Stimulated activated CD4-positive, alpha-beta T cell treated with anti-CD3 and anti-CD28 coated beads, TNF-alpha, amount 100 ng/mL, for 1 hour (primary cell): ENCODE measurements around the gene ANO5.
"Not testable (repeated sequence)": the region's sequence is repeated elsewhere in the genome, so short reads cannot be mapped to it uniquely, and the experiment has no call there.

Experiments used
- DNase-seq, 3 donors: peaks; one replicate each; pipeline ENCODE4 v3.0.0-alpha.2; 2020; ENCODE audit warnings: low read depth in 3 of 3, low spot score in 1 of 3

ANO5 gene

DNA sequence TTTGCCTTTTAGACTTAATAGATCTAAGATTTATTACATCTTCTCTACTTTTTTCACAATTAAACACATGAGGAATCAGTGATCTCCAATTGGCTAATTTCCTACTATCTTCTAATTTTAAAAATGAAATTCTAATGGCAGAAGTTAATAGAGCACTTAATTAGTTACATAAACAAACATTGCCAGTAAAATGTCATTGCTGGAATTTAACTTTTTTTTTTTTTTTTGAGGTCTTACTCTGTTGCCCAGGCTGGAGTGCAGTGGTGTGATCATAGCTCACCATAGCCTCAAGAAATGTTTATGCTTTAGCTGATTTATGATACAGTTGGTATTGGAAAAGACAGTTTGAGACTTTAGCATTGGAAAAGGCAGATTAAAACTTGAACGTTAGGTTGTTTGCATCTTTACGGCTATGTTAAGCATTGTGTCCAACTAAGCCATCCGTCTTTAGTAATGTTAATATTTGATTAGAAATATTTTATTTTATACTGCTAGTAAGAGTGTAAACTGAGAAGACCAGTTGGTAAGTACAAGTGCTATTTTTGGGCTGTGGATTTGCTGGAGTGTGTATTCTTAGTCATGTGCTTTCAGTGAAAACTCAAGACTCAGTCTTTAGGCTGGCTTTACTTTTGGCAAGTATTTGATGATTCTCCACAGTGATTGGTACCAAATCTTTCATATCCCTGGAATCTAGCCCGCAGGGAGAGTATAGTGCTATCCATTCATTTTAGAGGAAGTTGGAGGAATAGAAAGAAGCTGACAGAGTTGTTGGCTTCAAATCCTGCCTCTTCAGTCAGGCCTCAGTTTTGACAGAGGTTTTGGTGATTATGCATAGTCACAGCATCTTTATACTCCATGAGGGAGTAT lies 4.5 kb downstream of the ANO5 start:
- no peak for DNase-seq

DNA sequence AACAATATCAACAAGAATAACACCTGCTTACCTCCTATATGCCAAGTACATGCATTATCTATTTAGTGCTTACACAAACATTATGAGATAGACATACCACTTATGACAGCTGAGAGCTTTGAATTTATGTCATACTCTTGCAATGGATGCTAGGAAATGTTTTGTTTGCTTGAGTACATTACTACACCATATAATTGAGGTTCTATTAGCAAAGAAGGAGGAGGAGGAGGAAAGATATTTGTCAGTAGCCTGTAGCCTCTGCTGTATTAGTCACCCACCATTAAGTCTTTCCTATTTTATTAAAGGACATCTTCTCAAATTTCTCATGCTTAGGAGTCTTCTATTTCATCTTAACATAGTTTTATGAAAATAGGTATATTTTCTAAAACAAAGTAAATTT lies 6.4 kb downstream of the ANO5 start:
- DNase-seq = no peak

DNA sequence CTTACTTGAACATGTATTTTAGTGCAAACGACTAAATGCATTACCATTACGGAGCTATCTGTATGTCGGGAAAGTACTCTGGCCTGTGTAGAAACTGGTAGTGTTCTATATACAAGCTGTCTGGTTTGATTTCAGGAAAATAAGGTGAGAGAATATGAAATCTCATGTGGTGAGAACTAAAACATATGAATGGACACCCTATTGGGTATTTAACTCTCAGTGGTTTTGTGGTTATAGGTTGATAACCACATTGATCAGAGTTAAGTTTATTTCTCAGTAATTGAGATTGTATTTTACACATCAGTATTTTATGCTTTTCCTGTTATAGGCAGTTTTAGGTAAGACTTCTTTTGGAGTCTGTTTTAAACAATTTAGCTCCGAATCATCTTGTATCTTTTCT lies 10.4 kb downstream of the ANO5 start:
- DNase-seq = no peak

DNA sequence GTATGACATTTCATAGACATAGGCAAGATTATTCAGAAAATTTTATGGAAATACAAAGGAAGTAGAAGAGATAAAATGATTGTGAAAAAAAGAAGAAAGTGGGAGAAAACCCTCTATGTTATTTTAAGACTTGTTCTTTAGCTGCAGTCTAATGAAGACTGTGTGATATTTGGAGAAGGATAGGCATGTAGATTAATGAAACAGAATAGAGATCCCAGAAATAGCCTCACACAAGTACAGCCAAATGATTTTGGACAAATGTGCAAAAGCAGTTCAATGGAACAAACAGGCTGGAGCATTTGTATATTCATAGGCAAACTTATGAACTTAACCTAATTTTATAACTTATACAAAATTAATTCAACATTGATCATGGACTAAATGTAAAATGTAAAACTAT lies 14.3 kb downstream of the ANO5 start:
- no peak for DNase-seq

DNA sequence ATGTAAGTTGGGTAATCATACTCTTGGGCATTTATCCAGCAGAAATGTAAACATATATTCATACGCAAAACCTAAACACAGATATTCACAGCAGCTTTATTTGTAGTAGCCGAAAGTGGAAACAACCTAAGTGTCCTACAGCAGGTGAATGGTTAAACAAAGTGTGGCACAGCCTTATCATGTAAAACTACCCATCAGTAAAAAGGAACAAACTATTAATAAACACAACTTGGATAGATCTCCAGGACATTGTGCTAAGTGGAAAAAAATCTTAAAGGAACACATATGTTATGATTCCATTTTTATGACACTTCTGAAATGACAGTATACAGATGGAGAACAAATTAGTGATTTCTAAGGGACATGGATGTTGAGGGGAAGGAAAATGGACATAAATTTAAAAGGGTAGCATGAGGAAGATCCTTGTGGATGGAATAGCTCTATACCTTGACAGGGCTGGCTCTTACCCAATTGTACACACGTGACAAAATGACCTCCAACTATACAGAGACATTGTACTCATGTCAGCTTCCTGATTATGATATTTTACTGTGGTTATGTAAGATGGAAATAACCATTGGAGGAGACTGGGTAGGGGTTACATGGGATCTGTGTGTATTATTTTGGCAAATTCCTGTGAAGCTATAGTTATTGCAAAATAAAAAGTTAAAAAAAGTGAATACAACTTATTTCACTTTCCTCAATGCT lies 15.4 kb downstream of the ANO5 start:
- no peak for DNase-seq

DNA sequence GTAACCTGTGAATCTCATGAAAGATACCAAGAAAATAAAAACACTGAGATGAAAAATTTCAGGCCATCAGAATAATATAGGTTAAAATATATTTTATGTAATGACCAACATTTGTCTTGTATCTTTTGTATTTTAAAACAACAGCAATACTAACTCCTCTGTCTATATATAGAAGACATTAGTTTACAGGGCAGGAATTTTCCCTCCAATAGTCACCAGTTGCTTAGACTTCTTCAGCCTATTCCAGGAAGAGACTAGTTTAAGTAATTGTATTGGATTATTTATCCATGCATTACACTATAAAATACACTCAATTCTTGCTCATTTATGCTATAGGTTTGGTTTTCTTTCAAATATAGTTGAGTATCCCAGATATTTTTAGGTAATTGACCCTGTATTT lies 24.1 kb downstream of the ANO5 start:
- no peak for DNase-seq

DNA sequence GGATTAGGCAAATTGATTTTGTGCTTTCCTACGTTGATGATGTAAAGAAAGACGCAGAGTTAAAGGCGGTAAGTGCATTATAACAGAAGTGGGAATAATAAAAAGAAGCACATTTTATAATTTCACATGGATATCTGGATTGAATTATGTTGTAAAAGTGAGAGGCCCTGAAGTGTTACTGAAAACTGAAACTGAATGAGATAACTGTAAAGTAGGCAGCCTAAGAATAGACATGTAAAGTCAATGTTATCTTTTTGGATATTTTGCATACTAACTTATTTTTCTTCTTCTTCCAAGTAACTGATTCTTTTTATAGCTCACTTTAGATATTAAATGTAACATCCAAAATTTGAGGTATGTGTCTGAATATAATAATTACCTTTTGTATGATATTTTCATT lies 28.3 kb downstream of the ANO5 start:
- DNase-seq = no peak

DNA sequence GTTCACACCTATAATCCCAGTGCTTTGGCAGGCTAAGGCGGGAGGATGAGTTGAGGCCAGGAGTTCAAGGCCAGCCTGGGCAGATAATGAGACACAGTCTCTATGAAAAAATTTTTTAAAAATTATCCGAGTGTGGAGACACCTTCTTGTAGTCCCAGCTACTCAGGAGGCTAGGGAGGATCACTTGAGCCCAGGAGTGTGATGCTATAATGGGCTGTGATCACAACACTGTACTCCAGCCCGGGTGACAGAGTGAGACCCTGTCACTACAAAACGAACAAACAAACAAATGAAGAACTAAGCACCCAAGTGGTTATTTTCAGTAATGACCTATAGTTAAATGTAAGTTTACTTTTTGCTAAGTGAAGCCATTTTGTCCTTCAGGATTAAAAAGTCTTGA lies 32.3 kb downstream of the ANO5 start:
- no peak for DNase-seq

DNA sequence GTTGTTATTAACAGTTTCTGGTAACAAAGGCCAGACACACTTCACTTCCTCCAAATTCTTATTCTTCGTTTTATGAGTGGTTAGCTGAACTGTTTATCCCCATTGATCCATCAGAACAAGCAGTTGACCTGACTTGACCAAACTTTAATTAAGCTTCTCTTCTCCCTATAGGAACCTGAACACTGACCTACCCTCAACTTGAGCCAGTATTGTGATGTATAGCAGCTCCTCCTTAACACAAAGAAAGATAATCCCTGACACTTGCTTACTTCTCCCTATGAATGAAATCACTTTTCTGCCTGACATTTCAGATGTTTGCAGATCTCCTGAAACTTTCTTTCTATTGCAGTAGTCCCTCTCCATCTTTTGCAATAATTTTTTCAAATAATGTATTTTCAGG lies 41.9 kb downstream of the ANO5 start:
- DNase-seq = no peak

DNA sequence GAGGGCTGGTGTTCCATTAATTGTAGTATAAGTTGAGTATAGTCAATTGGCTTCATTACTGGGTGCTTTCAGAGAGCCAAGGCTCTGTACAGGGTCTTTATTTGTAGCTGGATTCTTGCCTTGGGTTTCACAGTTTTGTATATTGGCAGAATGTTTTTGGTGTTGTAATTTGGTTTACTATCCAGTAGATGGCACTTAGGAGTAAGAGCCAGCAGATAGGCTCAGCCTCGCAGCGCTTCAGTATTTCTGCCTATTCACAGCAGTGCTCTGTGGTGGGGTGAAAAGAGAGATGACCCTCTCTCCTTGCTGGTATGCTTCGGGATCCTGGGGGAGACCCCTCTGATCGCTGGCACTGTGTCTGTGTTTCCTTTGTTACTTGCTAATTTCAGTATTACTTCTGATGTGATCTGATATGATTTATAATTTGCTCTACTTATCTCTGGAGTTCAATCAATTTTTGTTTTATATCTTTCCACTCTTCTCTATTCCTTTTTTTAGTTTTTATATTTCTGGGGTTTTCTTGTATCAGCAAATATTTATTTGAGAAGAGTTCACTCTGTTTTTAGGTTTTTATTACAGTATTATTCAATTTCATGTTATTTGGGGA lies 52.2 kb downstream of the ANO5 start:
- DNase-seq = no peak

DNA sequence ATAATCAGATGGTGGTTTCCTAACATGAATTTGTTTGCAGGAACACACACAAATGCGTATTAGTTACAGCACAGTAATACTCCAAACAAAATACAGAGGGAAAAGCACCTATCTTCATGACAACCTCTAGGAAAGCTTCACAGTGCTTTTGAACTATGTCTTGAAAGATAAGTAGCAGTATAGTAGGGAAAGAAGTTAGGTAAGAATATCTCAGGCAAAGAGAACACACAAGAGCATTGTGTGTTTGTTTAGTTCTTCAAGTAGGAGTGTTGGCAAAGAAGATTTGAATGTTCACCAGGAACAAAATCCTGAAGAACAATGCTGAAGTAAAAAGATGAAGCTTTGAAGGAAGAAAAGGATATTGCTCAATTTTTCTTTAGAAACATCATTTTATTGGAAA lies 54.1 kb downstream of the ANO5 start:
- DNase-seq = no peak

DNA sequence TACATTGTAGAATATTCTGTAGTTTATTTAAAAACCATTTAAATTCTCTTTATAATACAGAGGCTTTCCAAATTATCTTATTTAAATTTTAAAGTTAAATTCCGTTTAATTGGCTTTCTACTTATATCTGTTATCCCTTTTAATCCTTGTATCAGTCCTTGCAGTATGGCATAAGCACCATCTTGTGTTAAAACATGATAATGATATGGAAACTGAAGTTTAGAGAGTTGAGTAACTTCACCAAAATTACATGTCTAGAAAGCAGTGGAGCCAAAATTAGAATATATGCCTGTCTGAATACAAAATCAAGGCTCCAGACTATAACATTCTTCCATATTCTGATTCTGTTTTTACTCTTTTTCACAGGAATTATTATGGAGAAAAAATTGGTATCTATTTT lies 57.0 kb downstream of the ANO5 start:
- DNase-seq = no peak

DNA sequence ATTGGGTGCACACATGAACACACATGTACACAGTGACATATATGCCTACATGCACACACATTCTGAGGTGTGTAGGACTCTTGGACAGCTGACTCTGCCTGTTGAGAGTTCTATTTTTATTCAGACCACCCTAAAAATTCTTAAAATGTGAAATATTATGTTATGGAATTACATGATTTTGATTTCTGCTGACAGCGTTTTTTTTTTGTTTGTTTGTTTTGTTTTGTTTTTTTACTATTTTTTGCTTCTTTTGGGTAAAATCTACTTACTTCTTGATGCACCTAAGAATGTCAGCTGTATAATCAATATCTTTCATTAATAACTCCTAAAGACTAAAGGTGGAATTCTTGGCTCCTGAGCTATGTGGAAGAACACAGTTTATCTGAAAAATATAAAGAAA lies 64.0 kb downstream of the ANO5 start:
- no peak for DNase-seq

DNA sequence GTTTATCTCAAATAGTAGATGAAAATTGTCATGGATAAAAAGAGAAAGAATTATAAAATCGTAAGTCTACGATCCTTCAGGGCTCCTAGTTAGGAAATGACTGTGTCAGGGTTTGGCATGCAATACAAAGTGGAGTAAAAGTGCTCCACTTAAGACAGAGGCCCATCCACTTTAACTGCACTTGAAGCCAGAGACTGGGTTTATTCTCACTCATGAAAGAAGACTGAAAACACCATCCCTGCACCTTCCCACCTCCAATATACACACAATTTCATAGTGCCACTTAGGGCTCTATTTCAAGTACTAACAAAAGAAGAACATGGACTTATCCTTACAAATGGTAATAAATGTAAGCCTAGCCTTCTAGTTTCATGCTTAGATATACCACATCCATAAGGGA lies 70.7 kb downstream of the ANO5 start:
- DNase-seq = no peak

DNA sequence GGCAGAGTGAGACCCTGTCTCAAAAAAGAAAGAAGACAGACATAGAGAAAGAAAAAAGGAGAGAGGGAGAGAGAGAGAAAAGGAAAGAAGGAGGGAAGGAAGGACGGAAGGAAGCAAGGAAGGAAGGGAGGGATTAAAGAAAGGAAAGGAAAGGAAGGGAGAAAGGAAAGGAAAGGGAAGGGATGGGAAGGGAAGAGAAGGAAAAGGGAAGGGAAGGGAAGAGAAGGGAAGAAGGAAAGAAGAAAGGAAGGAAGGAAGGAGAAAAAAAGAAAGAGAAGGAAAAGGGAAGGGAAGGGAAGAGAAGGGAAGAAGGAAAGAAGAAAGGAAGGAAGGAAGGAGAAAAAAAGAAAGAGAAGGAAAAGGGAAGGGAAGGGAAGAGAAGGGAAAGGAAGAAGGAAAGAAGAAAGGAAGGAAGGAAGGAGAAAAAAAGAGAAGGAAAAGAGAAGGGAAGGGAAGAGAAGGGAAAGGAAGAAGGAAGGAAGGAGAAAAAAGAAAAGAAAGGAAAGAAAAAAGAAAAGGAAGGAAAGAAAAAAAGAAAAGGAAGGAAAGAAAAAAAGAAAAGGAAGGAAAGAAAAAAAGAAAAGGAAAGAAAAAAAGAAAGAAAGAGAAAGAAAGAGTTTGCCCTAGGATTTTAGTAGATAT lies 76.2 kb downstream of the ANO5 start:
- not testable (repeated sequence) for DNase-seq

DNA sequence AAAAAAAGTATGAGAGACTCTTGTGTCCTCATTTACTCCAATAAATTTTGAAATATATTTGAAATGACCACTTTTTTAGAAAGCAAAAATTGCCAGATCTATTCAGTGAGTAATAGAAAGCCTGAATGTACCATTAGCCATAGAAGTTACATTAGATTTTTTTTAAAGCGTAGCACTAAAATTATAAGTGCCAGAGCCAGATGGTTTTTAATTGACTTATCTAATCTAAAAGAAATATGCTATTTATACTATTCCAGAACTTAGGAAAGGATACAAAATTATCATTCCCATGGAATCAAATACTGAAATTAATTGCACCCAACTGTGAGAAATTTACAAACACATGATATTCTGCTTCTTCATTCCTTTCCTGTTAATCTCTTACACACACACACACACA lies 80.9 kb downstream of the ANO5 start:
- no peak for DNase-seq

DNA sequence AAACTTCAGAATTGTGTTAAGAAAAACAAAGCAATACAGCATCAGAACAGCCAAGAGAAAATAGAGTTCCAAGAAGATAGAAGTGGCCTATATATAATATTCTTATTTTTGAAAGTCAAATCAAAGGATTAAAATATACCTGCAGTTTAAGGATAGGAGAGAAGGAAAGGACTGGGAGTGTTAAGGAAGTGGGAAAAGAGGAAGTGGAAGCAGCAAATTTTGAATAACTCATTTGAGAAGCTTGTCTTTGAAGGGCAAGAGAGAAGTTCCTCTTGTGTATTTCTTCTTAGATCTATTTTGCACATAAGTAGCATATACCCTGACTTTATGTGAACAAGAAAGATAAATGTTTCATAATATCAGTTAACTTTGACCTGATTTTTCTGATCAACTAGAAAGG lies 82.7 kb downstream of the ANO5 start:
- DNase-seq = no peak

DNA sequence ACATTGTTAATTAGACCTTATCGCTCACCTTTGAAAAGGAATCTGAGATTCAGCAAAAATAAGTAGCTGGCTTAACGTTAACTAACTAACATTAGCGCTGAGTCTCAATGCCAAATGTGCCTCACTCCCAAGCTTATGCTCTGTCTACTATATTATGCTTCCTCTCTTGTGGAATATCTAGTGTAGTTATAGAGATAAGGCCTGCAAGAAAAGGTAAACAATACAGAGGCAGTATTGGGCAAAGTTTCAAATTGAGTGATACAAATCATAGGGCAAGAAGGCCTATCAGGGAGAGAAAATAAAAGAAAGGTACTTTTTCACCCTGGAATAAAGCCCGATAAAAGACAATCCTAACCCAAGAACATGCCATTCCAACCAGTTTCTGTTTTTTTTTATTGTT lies 83.7 kb downstream of the ANO5 start:
- no peak for DNase-seq

DNA sequence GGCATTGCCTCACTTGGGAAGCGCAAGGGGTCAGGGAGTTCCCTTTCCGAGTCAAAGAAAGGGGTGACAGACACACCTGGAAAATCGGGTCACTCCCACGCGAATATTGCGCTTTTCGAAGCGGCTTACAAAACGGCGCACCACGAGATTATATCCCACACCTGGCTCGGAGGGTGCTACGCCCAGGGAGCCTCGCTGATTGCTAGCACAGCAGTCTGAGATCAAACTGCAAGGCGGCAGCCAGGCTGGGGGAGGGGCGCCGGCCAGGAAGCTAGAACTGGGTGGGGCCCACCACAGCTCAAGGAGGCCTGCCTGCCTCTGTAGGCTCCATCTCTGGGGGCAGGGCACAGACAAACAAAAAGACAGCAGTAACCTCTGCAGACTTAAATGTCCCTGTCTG lies 92.1 kb downstream of the ANO5 start:
- DNase-seq = not testable (repeated sequence)

DNA sequence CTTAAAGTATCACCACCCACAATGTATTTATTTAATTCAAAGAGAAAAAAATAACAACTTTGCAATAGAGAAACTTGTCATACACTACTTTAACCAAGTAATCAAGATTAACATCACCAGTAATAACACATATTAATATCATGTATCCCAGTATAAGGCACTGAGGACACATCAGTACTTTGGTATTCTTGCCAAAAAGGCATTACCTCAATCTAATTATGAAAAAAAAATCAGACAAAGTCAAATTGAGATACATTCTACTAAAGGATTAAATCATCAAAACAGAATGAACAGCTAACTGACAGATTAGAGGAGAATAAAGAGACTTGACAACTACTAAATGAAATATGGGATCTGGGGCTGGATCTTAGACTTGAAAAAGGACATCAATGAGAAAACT lies 109.5 kb downstream of the ANO5 start:
- DNase-seq = no peak

DNA sequence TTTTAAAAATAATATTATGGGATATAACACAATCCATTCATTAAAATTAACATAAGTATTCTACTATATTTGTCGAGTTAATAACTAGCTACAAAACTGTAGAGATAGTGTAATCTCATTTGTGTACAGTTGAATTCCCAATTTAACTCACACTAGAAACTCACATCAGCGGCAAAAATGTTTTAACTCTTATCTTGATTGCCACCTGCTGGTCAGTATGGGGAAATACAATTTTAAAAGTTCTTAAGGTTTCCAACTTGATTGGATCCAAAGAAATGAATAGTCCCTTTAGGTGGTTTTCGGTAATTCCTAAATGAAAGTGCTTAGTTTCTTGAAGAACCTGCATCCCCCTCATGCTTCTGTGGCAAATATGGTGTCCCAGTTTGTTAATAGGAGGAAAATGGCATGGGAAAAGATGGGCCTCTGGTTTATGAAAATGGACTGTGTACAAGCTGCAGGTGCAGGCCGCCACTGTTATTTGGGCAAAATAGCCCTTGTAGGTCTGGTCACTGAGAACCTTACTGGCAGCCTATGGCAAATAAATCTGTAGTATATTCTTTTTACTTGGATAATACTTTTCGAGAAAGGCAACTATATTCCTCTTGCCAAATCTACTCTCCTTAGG lies 111.6 kb downstream of the ANO5 start:
- DNase-seq = no peak
